SK-N-SH (cell line): ENCODE results near the gene CRISPLD2. TPM values are rescaled to one million over a fixed set of nuclear protein-coding genes. Genes with fewer than 3 reads are reported as not detected.

Experiments
- CTCF ChIA-PET: fragments of 300-600, 350-600 bp; formaldehyde crosslinking; extraction: SDS; loops from one replicate; lab custom pipeline; 2021; lab: Yijun Ruan, JAX
- POLR2A ChIA-PET: fragments of 350-600 bp; sonication (Branson Sonifier 250); formaldehyde crosslinking; extraction: SDS; loops from one replicate; lab custom pipeline; 2020; ENCODE audit warnings: antibody characterized with exemption, inconsistent platforms; lab: Yijun Ruan, JAX
- DNase-seq: peaks from one replicate; pipeline ENCODE4 v3.0.0; 2012
- H2AFZ ChIP-seq: fragments of 200-600 bp; sonication (generic); 2 replicates; pipeline ENCODE4 v1.8.1; 2016; ENCODE audit warnings: antibody characterized with exemption, mild to moderate bottlenecking, low read depth
- H3F3A ChIP-seq: fragments of 200-600 bp; sonication (generic); replicated peaks from 2 replicates; pipeline ENCODE3; 2016; ENCODE audit warnings: antibody characterized with exemption, mild to moderate bottlenecking; ENCODE audit not compliant: insufficient read depth
- H3K27ac ChIP-seq, 2 experiments: fragments of 200-500 bp in 1 of 2; fragments of 200-600 bp in 1 of 2; sonication (Bioruptor generic) in 1 of 2; sonication (generic), shearing (Covaris generic) in 1 of 2; 2 replicates each; pipeline versions ENCODE4 v1.5.1 to v1.6.1; 2014 to 2016; ENCODE audit warnings: low read depth in 2 of 2, inconsistent platforms in 1 of 2, low read length in 1 of 2, mild to moderate bottlenecking in 1 of 2, mixed read lengths in 1 of 2
- H3K27me3 ChIP-seq: fragments of 200-600 bp; sonication (generic), shearing (Covaris generic); 2 replicates; pipeline ENCODE4 v1.6.1; 2016; ENCODE audit warnings: mixed run types; ENCODE audit not compliant: insufficient read depth
- H3K36me3 ChIP-seq, 2 experiments: fragments of 200-500 bp in 1 of 2; fragments of 200-600 bp in 1 of 2; sonication (Bioruptor generic) in 1 of 2; sonication (generic) in 1 of 2; replicated peaks in 1 of 2; 2 replicates each; pipeline versions ENCODE3 to v1.5.1; 2014 to 2016; ENCODE audit warnings: low read length in 1 of 2, mild to moderate bottlenecking in 1 of 2; ENCODE audit not compliant: insufficient read depth in 2 of 2, control insufficient read depth in 1 of 2
- H3K4me1 ChIP-seq, 2 experiments: fragments of 200-500 bp in 1 of 2; fragments of 200-600 bp in 1 of 2; sonication (Bioruptor generic) in 1 of 2; sonication (generic), shearing (Covaris generic) in 1 of 2; 2 replicates each; pipeline versions ENCODE4 v1.5.1 to v1.6.1; 2014 to 2016; ENCODE audit warnings: low read depth in 1 of 2, low read length in 1 of 2, mixed run types in 1 of 2; ENCODE audit not compliant: insufficient read depth in 2 of 2, control insufficient read depth in 1 of 2
- H3K4me2 ChIP-seq: fragments of 200-600 bp; sonication (generic), shearing (Covaris generic); 2 replicates; pipeline ENCODE4 v1.6.1; 2017; ENCODE audit warnings: mixed run types
- H3K4me3 ChIP-seq, 2 experiments: fragments of 200-500 bp in 1 of 2; fragments of 200-600 bp in 1 of 2; sonication (Bioruptor generic) in 1 of 2; sonication (generic), shearing (Covaris generic) in 1 of 2; 2 replicates each; pipeline versions ENCODE4 v1.5.1 to v1.8.1; 2014 to 2016; ENCODE audit warnings: low read depth in 2 of 2, inconsistent platforms in 1 of 2, low read length in 1 of 2, mild to moderate bottlenecking in 1 of 2, mixed read lengths in 1 of 2, moderate library complexity in 1 of 2
- H3K79me2 ChIP-seq: fragments of 200-600 bp; sonication (generic); 2 replicates; pipeline ENCODE4 v1.8.1; 2017; ENCODE audit warnings: mild to moderate bottlenecking; ENCODE audit not compliant: insufficient read depth
- H3K9ac ChIP-seq: fragments of 200-600 bp; sonication (generic); 2 replicates; pipeline ENCODE4 v1.6.1; 2017; ENCODE audit warnings: mixed run types
- H3K9me2 ChIP-seq: fragments of 200-600 bp; sonication (generic); 2 replicates; pipeline ENCODE4 v1.6.1; 2017; ENCODE audit warnings: mixed run types
- H3K9me3 ChIP-seq: fragments of 200-600 bp; sonication (generic); 2 replicates; pipeline ENCODE4 v1.6.1; 2017; ENCODE audit warnings: mixed run types, mild to moderate bottlenecking, moderate library complexity
- H4K20me1 ChIP-seq: fragments of 200-600 bp; sonication (generic); 2 replicates; pipeline ENCODE4 v1.6.1; 2017; ENCODE audit warnings: mild to moderate bottlenecking, mixed run types; ENCODE audit not compliant: insufficient read depth
- CTCF ChIP-seq: fragments of 200-600 bp; sonication (generic); IDR thresholded peaks from 2 replicates; pipeline ENCODE4 v1.6.1; 2017; ENCODE audit warnings: antibody characterized with exemption, mild to moderate bottlenecking, moderate library complexity
- EP300 ChIP-seq, 2 experiments: IDR thresholded peaks; 2 replicates each; pipeline versions ENCODE4 v1.4.0 to v1.6.1; 2012; ENCODE audit warnings: borderline replicate concordance in 1 of 2, low read depth in 1 of 2, low read length in 1 of 2
- FOSL2 ChIP-seq: IDR thresholded peaks from 2 replicates; pipeline ENCODE4 v1.4.0; 2012; ENCODE audit warnings: low read depth, mild to moderate bottlenecking, moderate library complexity, borderline replicate concordance
- FOXJ3 ChIP-seq: sonication (generic); formaldehyde crosslinking; IDR thresholded peaks from 2 replicates; pipeline ENCODE4 v1.5.1; 2020; ENCODE audit warnings: mild to moderate bottlenecking, missing genetic modification reagents
- IRF3 ChIP-seq: fragments of 150-350 bp; IDR thresholded peaks from 2 replicates; pipeline ENCODE4 v1.6.1; 2016; ENCODE audit warnings: mild to moderate bottlenecking, low read depth, low read length
- JUND ChIP-seq: IDR thresholded peaks from 2 replicates; pipeline ENCODE4 v1.4.0; 2012
- MAX ChIP-seq: IDR thresholded peaks from 2 replicates; pipeline ENCODE4 v1.4.0; 2012; ENCODE audit warnings: low read depth
- MEF2A ChIP-seq: IDR thresholded peaks from 2 replicates; pipeline ENCODE4 v1.4.0; 2012; ENCODE audit warnings: low read depth, borderline replicate concordance
- NFIC ChIP-seq: IDR thresholded peaks from 2 replicates; pipeline ENCODE4 v1.4.0; 2012; ENCODE audit warnings: borderline replicate concordance
- PBX3 ChIP-seq: IDR thresholded peaks from 2 replicates; pipeline ENCODE4; 2012
- POLR2AphosphoS5 ChIP-seq: IDR thresholded peaks from 2 replicates; pipeline ENCODE4 v1.6.1; 2012; ENCODE audit warnings: low read depth, low read length
- RFX5 ChIP-seq: IDR thresholded peaks from 2 replicates; pipeline ENCODE4 v1.6.1; 2012; ENCODE audit warnings: mild to moderate bottlenecking, improper control_type of control experiment, low read length
- RXRA ChIP-seq: IDR thresholded peaks from 2 replicates; pipeline ENCODE4 v1.4.0; 2012; ENCODE audit warnings: low read depth, mild to moderate bottlenecking, borderline replicate concordance
- TCF12 ChIP-seq: IDR thresholded peaks from 2 replicates; pipeline ENCODE4 v1.4.0; 2012
- USF1 ChIP-seq: IDR thresholded peaks from 2 replicates; pipeline ENCODE4 v1.4.0; 2012; ENCODE audit warnings: low read depth, borderline replicate concordance
- YY1 ChIP-seq: IDR thresholded peaks from 2 replicates; pipeline ENCODE4 v1.4.0; 2012; ENCODE audit warnings: low read depth, mild to moderate bottlenecking
- WGBS: methylation state at CpG from one replicate; pipeline ENCODE4 v1.1.6; 2017; ENCODE audit warnings: low lambda C conversion rate; 5-methylcytosine and 5-hydroxymethylcytosine counted together
- polyA plus RNA-seq, 3 experiments: library from polyadenylated mRNA; depleted of rRNA; stranded (reverse); fragments of >200 nt; gene quantifications; 2 replicates each; pipeline ENCODE4 v1.2.3, GENCODE V29; 2012

Gene CRISPLD2
- polyA plus RNA-seq, 1 of the 3 experiments (the other 2 are of a cell fraction) = 6.3 TPM

- ChIA-PET POLR2A (no interaction called here), CTCF (interaction anchor here (0.6 to 2.1 kb wide), 3 partner anchors 10 to 31 kb away, joined by 3 to 4 read pairs (median 4); no protein-coding TSS in a partner anchor)
- H3K4me3 ChIP-seq = no peak overlapping the region
- H3K79me2 ChIP-seq = no peaks in the 10 kb centered on the region
- peaks cover 0 to 5% of the 10 kb centered on the region in 2 experiments for H3K36me3 ChIP-seq
- no peaks in the 10 kb centered on the region for H3K9me3 ChIP-seq
- peak; percentile 55 for DNase-seq
- H3F3A ChIP-seq = peaks cover 15% of the 10 kb centered on the region
- H4K20me1 ChIP-seq = no peaks in the 10 kb centered on the region
- peak; percentile 49; the same call in 1 of the 2 replicates for TF ChIP-seq YY1
- TF ChIP-seq POLR2AphosphoS5 = peak; percentile 55; the same call in 1 of the 2 replicates
- peak; percentile 97 for TF ChIP-seq RXRA
- TF ChIP-seq TCF12 = peak; percentile 97
- TF ChIP-seq JUND = peak; percentile 84
- TF ChIP-seq IRF3 = no peak
- TF ChIP-seq FOXJ3 (CRISPR knock-in tag) = no peak
- TF ChIP-seq MEF2A = no peak
- 0 out of 2 replicates have a peak, but pooled peaks have one; percentile 21 for TF ChIP-seq NFIC
- TF ChIP-seq CTCF = no peak
- peak; percentile 60 for TF ChIP-seq PBX3
- TF ChIP-seq RFX5 = no peak
- TF ChIP-seq USF1 = no peak
- peak; percentile 80 for TF ChIP-seq FOSL2
- TF ChIP-seq EP300 (IDR thresholded peaks at IDR 0.05; ENCODE audit: borderline replicate concordance in 1 of 2, low read depth in 1 of 2, low read length in 1 of 2) = peak in 1 of 2 experiments; percentile 78; a peak in 1 of 4 replicates
- TF ChIP-seq MAX = peak; percentile 53; the same call in 1 of the 2 replicates
- 37% methylated on average over 8 of the region's 8 CpGs for WGBS
- H2AFZ ChIP-seq = peak overlapping the region; percentile 45; the same call in 1 of the 2 replicates
- peak overlapping the region in 1 of 2 experiments; percentile 84; a peak in 2 of 4 replicates for H3K27ac ChIP-seq
- H3K9ac ChIP-seq = peak overlapping the region; percentile 51
- no peaks in the 10 kb centered on the region for H3K27me3 ChIP-seq
- no peaks in the 10 kb centered on the region for H3K9me2 ChIP-seq
- no peak overlapping the region for H3K4me2 ChIP-seq
- no peaks in the 10 kb centered on the region; a peak in 1 of 4 replicates for H3K4me1 ChIP-seq
These were observed 62.1 kb downstream of the CRISPLD2 start for GRCh38 chr16:84881702-84882521.
